Measurements from ENCODE around the gene OR2A42.
"Not testable (repeated sequence)": the region's sequence is repeated elsewhere in the genome, so short reads cannot be mapped to it uniquely, and the experiment has no call there.

DNA sequence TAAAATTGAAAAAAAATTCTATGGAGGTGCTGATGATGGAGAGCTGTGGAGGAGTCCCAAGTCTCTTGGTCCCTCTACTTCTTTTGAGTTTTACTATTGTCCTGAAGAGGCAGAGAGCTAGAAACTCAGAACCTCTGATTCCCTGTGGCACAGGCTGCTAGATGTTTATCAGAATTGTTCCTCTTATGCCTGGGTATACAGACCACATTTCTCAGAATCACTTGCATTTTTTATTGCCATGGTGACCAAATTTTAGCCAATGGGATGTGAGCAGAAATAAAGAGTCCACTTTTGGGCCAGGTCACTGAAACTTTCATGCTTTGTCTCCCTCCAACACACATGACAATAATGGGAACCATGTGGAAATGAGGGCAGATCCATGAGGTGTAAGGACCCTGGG is 15.7 kb downstream of the OR2A42 start:
- TF ChIP-seq, protein P1, sequence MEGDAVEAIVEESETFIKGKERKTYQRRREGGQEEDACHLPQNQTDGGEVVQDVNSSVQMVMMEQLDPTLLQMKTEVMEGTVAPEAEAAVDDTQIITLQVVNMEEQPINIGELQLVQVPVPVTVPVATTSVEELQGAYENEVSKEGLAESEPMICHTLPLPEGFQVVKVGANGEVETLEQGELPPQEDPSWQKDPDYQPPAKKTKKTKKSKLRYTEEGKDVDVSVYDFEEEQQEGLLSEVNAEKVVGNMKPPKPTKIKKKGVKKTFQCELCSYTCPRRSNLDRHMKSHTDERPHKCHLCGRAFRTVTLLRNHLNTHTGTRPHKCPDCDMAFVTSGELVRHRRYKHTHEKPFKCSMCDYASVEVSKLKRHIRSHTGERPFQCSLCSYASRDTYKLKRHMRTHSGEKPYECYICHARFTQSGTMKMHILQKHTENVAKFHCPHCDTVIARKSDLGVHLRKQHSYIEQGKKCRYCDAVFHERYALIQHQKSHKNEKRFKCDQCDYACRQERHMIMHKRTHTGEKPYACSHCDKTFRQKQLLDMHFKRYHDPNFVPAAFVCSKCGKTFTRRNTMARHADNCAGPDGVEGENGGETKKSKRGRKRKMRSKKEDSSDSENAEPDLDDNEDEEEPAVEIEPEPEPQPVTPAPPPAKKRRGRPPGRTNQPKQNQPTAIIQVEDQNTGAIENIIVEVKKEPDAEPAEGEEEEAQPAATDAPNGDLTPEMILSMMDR (IDR thresholded peaks at IDR 0.05), result not testable (repeated sequence)
- not testable (repeated sequence) for TF ChIP-seq NR1H2, ZNF416, TEAD4, CREM (CRISPR knock-in tag; IDR thresholded peaks at IDR 0.05)
- TF ChIP-seq, protein P2, sequence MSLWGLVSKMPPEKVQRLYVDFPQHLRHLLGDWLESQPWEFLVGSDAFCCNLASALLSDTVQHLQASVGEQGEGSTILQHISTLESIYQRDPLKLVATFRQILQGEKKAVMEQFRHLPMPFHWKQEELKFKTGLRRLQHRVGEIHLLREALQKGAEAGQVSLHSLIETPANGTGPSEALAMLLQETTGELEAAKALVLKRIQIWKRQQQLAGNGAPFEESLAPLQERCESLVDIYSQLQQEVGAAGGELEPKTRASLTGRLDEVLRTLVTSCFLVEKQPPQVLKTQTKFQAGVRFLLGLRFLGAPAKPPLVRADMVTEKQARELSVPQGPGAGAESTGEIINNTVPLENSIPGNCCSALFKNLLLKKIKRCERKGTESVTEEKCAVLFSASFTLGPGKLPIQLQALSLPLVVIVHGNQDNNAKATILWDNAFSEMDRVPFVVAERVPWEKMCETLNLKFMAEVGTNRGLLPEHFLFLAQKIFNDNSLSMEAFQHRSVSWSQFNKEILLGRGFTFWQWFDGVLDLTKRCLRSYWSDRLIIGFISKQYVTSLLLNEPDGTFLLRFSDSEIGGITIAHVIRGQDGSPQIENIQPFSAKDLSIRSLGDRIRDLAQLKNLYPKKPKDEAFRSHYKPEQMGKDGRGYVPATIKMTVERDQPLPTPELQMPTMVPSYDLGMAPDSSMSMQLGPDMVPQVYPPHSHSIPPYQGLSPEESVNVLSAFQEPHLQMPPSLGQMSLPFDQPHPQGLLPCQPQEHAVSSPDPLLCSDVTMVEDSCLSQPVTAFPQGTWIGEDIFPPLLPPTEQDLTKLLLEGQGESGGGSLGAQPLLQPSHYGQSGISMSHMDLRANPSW (CRISPR knock-in tag; conservative IDR thresholded peaks at IDR 0.05; ENCODE audit: low read depth), result not testable (repeated sequence)
- TF ChIP-seq, protein P3, sequence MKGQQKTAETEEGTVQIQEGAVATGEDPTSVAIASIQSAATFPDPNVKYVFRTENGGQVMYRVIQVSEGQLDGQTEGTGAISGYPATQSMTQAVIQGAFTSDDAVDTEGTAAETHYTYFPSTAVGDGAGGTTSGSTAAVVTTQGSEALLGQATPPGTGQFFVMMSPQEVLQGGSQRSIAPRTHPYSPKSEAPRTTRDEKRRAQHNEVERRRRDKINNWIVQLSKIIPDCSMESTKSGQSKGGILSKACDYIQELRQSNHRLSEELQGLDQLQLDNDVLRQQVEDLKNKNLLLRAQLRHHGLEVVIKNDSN (CRISPR knock-in tag; IDR thresholded peaks at IDR 0.05), result not testable (repeated sequence)

Measured in WTC11 (cell line).